IPS-15b (cell line): Measurements from ENCODE around the gene GLIS1.

ENCODE experiments used
- H3K27me3 ChIP-seq: one replicate; pipeline ENCODE4 v1.6.1; 2013; ENCODE audit warnings: low read length; ENCODE audit not compliant: control insufficient read depth, insufficient read depth
- H3K36me3 ChIP-seq: one replicate; pipeline ENCODE4 v1.6.1; 2013; ENCODE audit warnings: low read length; ENCODE audit not compliant: control insufficient read depth, insufficient read depth
- H3K4me1 ChIP-seq: one replicate; pipeline ENCODE4 v1.6.1; 2013; ENCODE audit warnings: mild to moderate bottlenecking, low read length; ENCODE audit not compliant: control insufficient read depth, insufficient read depth
- H3K4me3 ChIP-seq: one replicate; pipeline ENCODE4 v1.5.1; 2013; ENCODE audit warnings: low read depth, low read length
- H3K9ac ChIP-seq: one replicate; pipeline ENCODE4 v1.6.1; 2013; ENCODE audit warnings: low read depth, mild to moderate bottlenecking, low read length
- H3K9me3 ChIP-seq: one replicate; pipeline ENCODE4 v1.6.1; 2013; ENCODE audit warnings: mild to moderate bottlenecking, low read length; ENCODE audit not compliant: control insufficient read depth, insufficient read depth

GLIS1 gene

GRCh38 chr1:53599481-53599880 lies 139.5 kb downstream of the GLIS1 start:
- Histone ChIP-seq H3K36me3 (no peaks in the 10 kb centered on the region), H3K4me3 (no peak overlapping the region), H3K27me3 (no peaks in the 10 kb centered on the region), H3K4me1 (no peaks in the 10 kb centered on the region), H3K9me3 (no peaks in the 10 kb centered on the region), H3K9ac (no peak overlapping the region)

- Histone ChIP-seq H3K9ac (no peak overlapping the region), H3K36me3 (no peaks in the 10 kb centered on the region), H3K27me3 (no peaks in the 10 kb centered on the region), H3K9me3 (no peaks in the 10 kb centered on the region), H3K4me1 (no peaks in the 10 kb centered on the region), H3K4me3 (no peak overlapping the region)
These were observed 140.0 kb downstream of the GLIS1 start for GRCh38 chr1:53598966-53599365.

DNA sequence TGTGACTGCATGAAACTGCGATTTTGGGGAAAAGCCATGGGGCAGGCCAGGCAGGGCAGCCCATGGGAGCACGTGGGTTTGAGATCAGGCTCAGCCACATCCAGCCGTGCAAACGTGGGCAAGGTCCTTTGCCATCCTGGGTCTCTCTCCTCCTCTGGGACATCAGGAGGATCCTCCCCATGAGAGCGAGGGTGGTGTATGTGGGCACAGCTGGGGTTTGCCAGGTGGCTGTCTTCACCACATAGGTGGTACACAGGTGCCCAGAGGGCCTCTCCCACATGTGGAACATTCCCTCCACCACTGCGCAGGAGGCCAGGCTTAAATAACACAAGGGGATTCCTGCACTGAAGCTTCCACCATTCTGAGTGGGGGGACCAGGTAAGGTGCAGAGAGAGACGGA lies 143.1 kb downstream of the GLIS1 start:
- no peak overlapping the region for H3K9ac ChIP-seq
- no peaks in the 10 kb centered on the region for H3K36me3 ChIP-seq
- H3K4me1 ChIP-seq: no peaks in the 10 kb centered on the region
- no peaks in the 10 kb centered on the region for H3K27me3 ChIP-seq
- no peak overlapping the region for H3K4me3 ChIP-seq
- H3K9me3 ChIP-seq: no peaks in the 10 kb centered on the region

DNA sequence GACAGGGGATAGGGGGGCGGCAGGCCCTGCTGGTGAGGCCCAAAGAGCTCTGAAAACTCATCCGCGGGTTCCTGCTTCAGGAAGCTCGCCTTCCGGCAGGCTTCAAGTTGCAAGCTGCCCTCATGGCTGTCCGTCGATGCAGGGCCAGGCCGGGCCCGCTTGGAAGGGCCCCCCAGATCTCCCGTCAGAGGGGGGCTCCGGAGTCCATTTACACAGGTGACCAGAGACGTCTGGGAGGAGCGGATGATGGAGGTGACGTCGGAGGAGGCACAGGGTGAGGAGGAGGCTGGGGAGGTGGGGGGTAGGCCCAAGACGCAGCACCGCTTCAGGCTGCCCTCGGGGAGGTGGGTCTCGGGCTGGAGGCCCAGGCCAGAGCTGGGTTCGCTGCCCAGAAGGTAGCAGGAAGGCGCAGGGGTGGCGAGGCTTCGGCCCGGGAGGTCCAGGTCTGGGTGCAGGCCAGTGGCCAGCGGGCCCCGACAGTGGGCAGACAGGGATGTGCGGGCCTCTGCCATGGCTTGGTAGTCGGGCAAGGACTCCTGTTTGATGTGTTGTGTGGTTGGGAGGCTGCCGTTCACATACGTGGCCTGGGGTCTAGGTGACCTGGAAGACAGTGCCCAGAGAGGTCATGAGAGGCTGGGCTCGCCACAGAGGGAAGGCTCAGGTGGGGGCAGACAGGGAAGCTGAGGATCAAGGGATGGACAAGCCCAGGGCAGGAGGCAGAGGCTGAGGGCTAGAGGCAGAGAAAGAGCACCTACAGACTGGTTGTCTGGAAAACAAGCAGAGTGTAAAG lies 144.4 kb downstream of the GLIS1 start:
- no peak overlapping the region for H3K9ac ChIP-seq
- H3K9me3 ChIP-seq: no peaks in the 10 kb centered on the region
- H3K36me3 ChIP-seq: no peaks in the 10 kb centered on the region
- no peaks in the 10 kb centered on the region for H3K27me3 ChIP-seq
- H3K4me3 ChIP-seq: no peak overlapping the region
- no peaks in the 10 kb centered on the region for H3K4me1 ChIP-seq

DNA sequence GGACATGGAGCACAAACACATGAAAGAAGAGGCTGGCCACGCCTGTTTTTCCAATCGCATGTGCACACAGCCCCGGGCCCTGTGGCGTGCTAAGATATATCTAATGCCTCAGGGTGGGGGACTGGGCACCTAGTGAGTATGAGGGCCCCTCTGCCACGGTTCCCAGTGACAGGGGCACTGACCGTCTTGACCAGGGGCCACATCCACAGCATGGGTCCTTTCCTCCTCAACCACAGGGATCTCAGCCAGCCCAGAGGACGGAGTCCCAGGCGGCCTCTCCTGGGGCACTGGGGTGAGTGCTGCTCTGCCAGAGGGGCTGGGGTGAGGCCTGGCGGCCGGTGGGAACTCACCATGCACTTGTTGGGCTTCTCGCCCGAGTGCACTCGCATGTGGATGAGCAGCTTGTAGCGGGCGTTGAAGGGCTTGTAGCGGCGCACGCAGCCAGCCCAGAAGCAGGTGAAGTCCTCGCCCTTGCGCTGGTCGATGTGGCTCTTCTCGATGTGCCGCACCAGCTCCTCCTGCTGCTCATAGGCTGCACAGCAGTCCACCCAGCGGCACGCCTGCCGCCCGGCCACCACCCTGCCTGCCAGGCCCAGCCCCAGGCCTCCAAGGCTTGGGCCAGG lies 145.1 kb downstream of the GLIS1 start:
- Histone ChIP-seq H3K4me3 (no peak overlapping the region), H3K9ac (no peak overlapping the region), H3K27me3 (no peaks in the 10 kb centered on the region), H3K9me3 (no peaks in the 10 kb centered on the region), H3K36me3 (no peaks in the 10 kb centered on the region), H3K4me1 (no peaks in the 10 kb centered on the region)

- Histone ChIP-seq H3K27me3 (no peaks in the 10 kb centered on the region), H3K36me3 (no peaks in the 10 kb centered on the region)
These were observed 145.8 kb downstream of the GLIS1 start for GRCh38 chr1:53592985-53593757.

DNA sequence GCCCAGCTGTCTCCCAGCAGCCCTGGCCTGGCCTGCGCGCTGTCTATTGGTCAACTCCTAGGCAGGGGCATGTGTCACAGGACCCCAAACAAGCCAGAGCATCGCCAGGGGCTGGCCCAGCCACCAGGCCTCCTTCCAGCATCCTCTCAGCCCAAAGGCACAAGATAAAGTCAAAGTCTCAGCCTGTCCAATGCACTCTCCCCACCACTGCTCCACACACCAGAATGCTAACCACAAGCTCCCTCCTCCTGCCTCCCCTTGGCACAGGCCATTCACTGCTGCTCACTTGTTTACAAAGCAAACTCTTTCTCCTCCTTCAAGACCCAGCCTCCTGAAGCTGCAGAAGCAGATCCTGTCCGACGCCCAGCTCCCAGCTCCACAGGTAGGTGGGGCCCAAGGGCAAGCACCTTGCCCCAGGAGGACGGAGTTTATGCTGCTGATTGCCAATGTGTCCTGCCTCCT lies 146.4 kb downstream of the GLIS1 start:
- Histone ChIP-seq H3K9me3 (no peaks in the 10 kb centered on the region), H3K4me3 (no peak overlapping the region), H3K27me3 (no peaks in the 10 kb centered on the region), H3K36me3 (no peaks in the 10 kb centered on the region), H3K4me1 (no peaks in the 10 kb centered on the region), H3K9ac (no peak overlapping the region)

More at GRCh38 chr1:53592985-53593757, 145.8 kb downstream of the GLIS1 start:
- no peak overlapping the region for H3K9ac ChIP-seq
- H3K4me1 ChIP-seq: no peaks in the 10 kb centered on the region
- H3K4me3 ChIP-seq: no peak overlapping the region
- no peaks in the 10 kb centered on the region for H3K9me3 ChIP-seq

- Histone ChIP-seq H3K9ac (no peak overlapping the region), H3K4me1 (no peaks in the 10 kb centered on the region), H3K36me3 (no peaks in the 10 kb centered on the region), H3K4me3 (no peak overlapping the region), H3K9me3 (no peaks in the 10 kb centered on the region), H3K27me3 (no peaks in the 10 kb centered on the region)
These were observed 147.0 kb downstream of the GLIS1 start for GRCh38 chr1:53591924-53592323.

DNA sequence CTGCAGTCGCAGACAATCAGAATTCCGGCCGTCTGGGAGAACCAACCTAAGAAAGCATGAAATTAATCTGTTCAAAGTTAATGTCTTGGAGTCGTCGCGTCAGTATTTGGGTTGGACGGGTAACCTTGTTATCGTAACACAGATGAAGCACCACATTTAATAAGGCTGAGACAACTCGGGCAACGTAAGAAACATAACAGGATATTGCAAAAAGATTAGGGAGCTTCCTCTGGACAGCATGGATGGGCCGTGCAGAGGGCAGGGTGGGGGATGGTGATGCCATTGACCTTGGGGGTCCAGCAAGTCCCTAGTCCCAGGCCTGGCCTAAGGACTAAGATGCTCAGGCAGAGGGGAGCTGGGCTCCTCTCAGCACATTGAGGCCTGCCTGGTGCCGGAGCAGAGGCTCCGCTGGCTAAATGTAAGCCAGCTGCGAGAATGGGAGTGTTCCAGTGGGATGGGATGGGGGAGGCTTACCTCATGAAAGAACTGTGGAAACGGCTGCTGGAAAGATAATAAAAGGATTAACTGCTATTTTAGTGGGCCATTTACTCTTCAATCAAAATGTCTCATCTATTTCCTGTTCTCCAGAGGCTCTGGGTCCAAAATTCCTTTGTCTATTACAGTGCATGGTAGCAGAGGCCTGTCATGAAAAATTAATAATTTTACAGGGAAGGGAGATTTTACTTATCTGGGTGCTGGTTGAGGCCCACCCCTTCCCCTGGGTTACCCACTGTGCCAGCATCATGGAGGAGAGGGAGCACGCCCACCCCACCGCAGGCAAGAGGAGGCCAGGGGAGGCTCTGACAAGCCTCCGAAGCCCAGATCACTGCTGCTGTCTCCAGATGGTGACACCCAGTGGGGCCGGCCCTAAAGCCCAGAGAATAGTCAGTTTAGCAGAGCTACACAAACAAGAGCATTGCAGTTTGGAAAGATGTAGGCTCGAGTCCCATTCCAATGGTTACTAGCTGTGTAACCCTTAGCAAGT lies 148.1 kb downstream of the GLIS1 start:
- H3K9ac ChIP-seq: no peak overlapping the region
- H3K4me1 ChIP-seq: no peaks in the 10 kb centered on the region

GRCh38 chr1:53590104-53590503 lies 148.9 kb downstream of the GLIS1 start:
- Histone ChIP-seq H3K4me3 (no peak overlapping the region), H3K9ac (no peak overlapping the region), H3K36me3 (no peaks in the 10 kb centered on the region), H3K4me1 (no peaks in the 10 kb centered on the region), H3K27me3 (no peaks in the 10 kb centered on the region), H3K9me3 (no peaks in the 10 kb centered on the region)

More for the DNA sequence above, 148.1 kb downstream of the GLIS1 start:
- no peaks in the 10 kb centered on the region for H3K36me3 ChIP-seq
- H3K9me3 ChIP-seq: no peaks in the 10 kb centered on the region
- H3K4me3 ChIP-seq: no peak overlapping the region
- no peaks in the 10 kb centered on the region for H3K27me3 ChIP-seq
